Hematopoietic multipotent progenitor cell treated with erythropoietin and hydrocortisone succinate and interleukin-3 and kit ligand, for 8 days (in vitro differentiated cells): Measurements from ENCODE around the gene DPYD.

ENCODE experiments used
- DNase-seq: peaks from one replicate; pipeline ENCODE4 v3.0.0-alpha.2; 2015

Gene DPYD

DNA sequence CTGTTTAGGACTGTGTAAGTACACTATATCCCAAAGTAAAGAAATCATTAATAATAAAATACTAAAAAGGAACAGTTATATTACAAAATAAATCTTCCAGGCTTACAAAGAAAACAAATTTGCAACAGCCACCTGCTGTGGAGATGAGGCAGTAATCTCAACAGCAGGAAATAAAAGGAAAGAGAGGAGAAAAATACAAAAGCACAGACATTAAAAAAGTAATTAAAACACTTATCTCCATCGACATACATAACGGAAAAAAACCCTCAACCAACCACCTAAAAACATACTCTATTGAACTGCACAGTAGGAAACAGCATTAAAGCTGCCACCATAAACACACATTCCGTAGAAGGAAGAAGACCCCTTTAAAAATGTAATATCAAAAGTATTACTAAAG is 317.6 kb downstream of the DPYD start:
- DNase-seq, result no peak

DNA sequence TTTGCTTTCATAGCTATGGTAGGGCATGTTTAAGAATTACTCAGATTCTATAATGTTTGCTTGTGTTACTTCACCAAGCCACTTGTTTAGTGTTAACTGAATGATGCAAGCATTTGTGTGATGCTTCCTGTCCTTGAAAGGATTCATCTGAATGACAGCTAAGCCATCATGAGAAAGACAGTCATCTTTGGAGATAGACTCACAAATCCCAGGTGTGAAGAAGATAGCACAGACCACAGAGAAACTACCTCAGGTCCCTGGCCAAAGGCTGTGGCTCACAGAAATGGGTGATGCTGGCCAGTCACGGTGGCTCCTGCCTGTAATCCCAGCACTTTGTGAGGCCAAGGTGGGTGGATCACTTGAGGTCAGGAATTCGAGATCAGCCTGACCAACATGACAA is 321.4 kb downstream of the DPYD start:
- DNase-seq, result no peak

DNA sequence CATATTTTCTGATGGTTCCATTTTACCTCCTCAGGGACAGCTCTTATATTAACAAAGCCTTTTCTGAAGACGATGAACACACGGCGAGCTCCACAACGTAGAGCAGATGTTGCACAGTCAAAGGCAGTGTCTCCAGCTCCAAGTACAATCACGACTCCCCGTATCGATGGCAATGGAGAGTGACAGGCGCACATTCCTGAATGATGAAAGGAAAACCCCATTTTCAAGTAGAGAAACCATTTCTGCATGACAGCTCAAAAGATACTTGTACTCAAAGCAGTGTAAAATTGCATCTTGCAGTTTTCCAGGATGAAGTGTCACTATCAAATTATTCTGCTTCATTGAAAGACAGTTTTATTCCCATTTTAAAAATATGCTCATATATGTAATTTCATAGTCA is 327.6 kb downstream of the DPYD start:
- no peak for DNase-seq

DNA sequence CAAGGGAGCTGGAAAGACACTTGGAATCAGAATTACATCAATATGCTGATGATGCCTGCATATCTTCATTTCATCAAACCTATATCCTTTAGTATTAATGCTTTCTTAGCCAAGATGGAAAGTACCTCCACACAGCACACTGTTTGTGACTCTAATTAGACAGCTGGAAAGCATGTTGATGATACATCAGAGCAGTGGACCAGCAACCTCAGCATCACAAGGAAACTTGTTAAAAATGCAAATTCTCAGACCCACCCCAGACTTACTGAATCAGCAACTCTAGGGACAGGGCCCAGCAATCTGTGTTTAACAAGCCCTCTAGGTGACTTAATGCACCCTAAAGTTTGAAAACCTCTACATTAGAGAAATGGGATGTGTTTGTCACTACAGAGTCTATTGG is 332.1 kb downstream of the DPYD start:
- DNase-seq, result no peak

DNA sequence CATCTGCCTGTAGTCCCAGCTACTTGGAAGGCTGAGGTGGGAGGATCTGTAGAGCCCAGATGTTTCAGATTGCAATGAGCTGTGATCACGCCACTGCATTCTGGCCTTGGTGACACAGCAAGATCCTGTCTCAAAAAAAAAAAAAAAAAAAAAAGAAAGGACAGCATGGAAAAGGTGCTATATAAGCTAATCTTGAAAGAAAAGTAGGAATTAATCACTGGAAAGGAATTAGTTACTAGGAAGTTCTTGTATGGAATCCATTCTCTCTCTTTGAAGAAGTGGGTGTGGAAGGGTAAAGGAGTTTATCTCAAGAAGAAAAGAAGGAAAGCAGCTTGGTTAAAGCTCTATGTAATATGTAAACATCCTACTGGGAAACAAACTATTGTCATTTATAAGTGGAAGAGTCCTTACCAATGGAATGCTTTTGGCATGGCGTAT is 339.2 kb downstream of the DPYD start:
- DNase-seq, result no peak

DNA sequence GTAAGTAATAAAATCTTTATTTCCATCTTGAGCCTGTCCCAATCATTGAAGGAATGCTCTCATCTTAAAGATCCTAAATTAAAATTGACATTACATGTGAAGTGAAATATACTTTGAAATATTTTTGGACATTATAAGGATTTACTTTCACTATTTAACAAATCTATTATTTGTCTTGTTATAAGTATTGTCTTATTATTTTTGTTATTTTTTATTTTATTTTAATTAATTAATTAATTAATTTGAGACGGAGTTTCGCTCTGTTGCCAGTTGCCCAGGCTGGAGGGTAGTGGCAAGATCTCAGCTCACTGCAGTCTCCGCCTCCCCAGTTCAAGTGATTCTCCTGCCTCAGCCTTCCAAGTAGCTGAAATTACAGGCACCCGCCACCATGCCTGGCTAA is 343.2 kb downstream of the DPYD start:
- no peak for DNase-seq

DNA sequence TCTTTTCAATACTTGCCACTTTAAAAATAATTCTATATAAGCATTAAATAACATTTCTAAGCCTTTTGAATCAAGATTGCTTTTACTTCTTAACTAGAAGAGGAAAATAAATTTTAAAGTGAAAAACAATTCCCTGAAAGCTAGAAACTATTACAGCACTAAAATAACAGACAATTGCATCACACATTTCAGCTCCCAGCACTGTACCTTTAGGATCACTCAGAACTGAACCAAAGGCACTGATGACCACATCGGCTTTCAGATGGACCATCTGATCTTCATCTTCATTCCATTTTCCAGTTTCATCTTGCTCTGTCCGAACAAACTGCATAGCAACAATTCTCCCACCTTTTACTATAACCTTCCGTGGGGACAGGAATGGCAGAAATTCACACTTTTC is 347.3 kb downstream of the DPYD start:
- DNase-seq, result no peak

DNA sequence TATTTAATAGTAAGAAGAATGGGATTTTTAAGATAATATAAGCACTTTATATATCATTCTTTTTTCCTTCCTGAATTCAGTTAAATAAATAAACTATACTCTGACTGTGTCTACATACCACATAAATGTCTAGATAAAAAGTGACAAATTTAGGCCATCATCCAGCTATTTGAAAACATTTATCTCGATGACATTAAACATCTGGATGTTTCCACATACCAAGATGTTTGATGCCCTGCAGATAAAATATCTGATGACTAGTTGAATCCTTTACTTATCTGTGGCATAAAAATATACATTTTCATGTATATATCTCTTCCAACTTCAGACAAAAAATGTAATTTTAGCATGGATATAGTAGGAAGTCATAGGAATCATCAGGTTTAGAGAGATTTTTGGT is 348.3 kb downstream of the DPYD start:
- no peak for DNase-seq

DNA sequence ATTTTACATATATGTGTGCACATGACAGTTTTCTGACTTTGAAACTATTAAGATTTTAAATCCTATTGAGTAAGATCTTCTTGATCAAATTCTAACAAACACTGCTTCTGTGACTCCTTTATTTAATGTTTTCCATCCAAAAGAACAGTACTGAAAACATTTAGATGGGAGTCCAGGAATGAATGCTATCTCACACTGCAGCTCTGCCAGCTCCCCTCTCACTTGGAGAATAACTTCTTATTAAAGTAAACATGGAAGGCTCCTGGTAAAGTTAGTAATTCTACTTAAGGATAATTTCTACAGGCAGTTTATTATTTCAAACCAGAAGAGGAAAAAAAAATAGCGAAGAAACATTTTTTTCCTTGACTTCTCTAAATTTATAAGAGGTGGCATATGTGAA is 349.1 kb downstream of the DPYD start:
- no peak for DNase-seq

DNA sequence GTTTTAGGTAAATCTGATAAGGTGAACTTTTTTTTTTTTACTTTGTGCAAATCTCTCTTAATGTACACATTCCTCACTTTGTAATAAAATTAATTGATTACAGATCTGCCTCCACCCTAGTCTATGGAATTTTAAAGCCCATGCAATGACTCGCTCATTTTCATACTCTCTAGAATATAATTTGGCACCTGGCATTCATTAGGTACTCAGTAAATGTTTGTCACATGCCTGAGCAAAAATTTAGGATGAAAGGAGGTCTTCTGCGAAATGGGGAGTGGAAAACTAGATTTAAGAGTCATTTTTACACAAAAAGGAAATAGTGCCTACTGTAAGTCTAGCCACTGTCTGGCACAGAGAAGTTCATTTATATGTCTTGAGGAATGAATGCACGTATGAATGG is 350.1 kb downstream of the DPYD start:
- no peak for DNase-seq

DNA sequence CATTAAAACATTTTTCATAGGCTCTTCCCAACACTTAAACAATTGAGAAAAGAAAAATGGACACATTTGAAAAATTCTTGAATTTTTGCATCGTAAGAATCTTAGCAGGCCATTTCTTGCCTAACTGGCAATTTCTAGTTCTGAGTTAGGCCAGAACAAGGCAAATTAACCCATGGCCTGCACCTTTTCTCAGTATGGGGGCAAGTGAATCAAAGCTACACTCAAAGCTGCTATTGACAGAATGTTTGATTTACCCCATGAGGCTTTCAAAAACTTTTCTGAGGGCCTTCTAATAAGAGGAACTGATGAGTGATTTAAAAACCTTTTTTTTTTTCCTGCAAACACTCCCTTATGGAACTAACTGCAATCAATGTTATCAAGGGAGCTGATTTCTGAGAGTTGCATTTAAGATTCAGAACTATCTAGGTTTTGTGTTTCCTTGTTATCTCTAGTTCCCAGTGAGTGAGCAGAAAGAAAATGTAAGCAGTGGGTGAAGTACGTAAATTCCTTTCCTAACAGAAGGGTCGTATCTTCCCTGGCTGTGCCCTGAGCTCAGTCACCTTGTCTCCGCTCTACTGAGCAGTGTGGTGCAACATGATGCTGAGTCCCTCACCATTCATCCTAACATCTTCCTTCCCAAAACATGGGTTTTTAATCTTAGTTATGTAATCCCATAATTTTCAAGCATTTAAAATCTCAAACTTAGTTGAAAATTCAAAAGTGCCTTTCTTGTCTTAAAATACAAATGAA is 353.7 kb downstream of the DPYD start:
- no peak for DNase-seq

DNA sequence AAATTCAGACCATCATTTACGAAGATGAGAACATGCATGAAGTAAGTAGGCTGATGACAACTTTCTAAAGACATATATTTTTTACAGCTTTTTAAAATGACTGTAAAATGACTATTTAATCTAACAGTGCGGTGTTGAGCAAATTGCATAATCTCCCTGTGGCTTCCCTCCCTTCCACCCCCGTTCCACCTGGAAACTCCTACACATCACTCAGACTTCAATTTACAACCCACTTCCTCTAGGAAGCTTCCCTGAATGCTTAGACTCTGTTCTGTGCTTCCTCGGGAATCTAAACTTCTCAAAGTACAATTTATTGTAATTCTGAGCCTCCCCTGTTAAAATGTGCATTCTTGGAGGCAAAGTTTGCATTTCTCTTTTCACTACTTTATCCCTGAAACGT is 354.9 kb downstream of the DPYD start:
- no peak for DNase-seq

DNA sequence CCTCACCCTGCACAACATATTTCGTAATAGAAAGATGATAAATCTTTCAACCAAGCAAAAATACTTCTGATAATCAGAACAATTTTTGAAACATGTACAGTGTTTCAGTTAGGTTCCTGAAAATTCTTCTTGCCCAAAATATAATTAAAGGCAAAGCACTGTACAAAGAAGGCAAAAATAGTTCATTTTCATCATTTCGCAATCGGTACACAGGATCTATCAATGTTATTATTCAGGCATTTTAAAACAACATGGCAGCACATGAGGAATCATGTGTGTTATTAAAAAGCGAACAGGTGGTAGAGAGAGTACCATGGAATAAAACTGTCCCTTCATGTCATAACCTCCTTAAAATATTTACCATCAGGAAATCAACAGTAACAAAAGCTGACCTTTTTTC is 356.9 kb downstream of the DPYD start:
- no peak for DNase-seq

DNA sequence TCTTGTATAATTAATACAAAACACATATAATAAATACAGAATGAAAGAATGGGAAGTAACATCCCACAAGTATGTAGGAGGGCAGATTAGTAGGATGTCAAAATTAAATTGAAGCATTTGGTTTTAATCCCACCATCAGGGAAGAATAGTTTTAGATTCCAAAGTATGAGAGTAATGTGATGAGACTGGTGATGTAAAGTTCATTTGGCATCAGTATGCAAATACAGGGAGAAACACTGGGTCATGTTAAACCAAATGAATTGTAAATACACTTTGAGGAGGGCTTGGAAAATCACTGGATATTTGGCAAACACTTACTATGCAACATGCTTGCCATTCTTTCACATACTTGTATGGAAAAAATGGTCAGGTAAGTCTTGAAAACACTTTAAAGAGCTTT is 358.8 kb downstream of the DPYD start:
- DNase-seq, result no peak

DNA sequence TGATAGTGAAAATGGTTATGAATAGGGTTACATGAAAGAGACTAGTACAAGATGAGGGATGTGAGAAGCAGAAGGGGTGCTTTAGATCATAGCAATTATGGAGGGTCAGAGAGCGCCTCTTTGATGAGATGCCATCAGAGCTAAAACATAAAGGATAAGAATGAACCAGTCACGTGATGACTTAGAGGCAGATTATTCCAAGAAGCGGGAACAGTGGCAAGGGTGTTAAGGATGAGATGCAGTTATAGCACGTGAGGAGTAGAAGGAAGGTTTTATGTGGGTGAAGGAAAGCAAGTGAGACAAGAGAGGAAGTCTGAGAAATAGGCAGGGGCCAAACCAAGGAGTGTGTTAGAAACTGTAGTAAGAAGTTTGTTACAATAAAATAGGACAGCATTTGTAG is 360.1 kb downstream of the DPYD start:
- DNase-seq, result no peak

DNA sequence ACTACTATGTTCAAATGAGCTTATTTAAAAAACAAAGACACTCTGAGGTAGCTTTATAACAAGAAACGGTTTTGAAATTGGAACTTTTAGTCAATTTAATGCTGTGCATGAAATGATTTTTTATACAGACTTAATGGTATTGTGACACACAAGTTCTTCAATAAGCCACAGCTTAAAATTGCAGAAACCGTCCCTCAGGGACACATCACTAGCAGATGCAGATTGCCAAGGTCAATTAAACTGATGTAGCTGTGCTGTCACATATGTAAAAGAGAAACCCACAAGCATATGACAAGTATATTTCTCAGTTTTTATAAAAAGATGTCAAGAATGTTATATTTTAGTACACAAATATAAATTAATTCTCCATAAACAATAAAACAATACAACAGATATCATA is 366.9 kb downstream of the DPYD start:
- DNase-seq, result no peak

DNA sequence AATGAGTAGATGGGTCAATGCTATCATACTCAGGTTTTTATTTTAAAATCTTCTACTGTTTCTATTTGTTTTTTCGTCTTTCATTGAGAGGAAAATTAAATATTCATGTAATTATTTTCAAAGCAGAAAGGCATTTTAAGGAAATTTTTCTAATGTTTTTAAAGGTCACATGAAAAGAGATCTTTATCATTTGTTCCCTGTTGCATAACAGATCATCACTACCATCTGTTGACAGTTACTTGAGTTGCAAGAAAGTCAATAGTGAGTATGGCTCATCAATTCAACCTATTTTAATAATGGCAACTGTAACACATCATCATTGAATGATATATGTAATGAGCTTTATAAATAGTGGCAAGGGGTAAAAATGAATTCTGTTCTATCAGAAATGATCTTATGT is 369.7 kb downstream of the DPYD start:
- DNase-seq, result no peak

DNA sequence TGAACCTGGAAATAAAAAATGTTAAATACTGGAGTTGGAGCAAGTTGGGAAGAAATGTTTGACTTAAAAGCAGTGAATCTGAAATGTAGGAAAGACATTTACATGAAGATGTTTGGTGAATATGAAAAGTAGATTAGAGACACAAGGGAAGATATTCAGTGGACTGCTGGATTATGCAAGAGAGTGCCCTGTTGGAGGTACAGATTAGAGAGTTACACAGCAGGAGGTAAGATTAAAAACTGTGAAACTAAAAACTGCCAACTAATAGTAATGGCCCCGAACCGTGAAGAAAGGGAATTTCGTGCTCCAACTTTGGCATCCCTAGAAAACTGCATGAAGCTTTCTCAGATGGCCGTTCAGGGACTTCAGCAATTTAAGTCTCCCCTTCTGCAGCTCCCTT is 375.4 kb downstream of the DPYD start:
- DNase-seq, result no peak

DNA sequence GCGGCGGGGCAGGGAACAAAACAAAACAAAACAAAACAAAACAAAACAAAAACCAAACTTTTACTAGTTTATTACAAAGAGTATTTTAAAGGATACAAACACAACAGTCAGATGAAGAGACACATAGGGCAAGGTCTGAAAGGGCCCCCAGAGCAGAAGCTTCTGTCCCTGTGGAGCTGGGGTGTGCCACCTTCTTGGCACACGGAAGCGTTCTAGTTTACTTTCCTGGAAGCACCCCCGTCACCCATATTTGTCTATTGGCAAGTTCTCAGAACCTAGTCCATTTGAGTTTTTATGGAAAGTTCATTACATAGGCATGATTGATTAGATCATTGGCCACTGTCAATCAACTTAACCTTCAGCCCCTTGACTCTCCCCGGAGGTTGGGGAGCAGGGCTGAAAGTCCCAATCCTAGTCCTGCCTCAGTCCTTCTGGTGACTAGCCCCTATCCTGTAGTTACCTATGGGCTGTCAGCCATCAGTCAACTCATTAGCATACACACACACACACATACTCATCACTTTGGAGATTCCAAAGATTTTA is 380.4 kb downstream of the DPYD start:
- DNase-seq, result no peak

DNA sequence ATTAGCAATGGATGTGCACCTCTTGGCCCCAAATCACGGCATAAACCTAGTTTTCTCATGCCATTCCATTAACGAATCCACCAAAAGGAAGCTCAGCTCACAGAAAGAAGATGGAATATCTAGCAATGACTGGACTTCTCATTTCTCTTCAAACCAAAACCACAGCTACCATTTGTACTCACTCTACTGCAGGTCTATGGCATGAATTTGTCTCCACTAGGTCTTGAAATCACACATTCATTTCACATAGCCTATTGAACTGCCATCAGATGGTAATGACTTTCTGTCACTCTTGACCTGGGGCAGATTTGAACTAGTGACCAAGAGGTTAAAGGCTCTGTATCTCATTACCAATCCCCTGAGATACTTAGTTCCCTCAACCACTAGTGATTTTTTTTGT is 382.7 kb downstream of the DPYD start:
- DNase-seq, result no peak

DNA sequence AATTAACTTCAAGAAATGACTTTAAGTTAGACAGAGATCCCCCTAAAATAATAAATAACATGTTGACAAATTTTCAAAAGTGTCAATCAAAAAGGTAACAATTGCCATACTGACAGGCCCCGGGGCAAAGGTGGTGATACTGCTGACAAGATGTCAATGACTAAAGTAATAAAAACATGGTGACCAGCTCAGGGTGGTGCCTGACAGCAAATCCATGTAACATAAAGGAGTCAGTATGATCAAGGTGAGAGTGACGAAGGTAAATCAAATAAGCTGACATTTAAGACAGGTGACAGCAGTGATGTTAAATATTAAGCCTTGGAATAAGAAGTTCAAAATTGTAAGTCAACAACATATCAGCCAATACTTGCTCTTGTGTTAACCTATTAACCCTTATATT is 387.5 kb downstream of the DPYD start:
- DNase-seq, result no peak

DNA sequence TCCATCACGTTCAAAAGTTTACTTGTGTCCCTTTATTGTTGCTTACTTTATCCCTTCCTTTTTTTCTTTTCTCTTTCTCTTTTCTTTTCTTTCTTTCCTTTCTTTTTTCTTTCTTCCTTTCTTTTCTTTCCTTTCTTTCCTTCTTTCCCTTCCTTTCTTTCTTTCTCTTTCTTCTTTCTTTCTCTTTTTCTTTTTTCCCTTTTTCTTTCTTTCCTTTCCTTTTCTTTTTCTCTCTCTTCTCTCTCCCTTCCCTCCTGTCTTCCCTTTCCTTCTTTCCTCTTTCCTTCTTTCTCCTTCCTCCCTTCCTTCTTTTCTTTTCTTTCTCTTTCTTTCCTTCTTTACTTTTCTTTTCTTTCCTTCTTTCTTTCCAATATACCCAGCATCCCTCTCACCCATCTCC is 391.2 kb downstream of the DPYD start:
- no peak for DNase-seq

DNA sequence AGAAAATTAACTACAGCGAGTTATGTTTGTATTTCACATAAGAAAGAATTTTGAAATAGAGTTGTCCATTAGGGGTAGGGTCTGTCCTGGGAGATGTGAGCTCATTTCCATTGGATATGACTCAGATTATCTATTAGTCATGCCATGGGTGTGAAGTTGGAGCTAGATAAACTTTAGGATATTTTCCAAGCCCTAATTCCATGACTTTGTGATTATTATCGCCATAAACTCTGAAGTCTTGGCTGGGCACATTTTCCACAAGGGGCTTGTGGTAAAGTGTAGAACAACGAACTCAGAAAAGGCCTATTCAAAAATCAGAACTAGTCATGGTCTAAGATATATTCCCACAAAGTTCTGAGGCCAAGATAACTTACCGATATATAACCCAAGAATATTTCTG is 396.6 kb downstream of the DPYD start:
- no peak for DNase-seq

DNA sequence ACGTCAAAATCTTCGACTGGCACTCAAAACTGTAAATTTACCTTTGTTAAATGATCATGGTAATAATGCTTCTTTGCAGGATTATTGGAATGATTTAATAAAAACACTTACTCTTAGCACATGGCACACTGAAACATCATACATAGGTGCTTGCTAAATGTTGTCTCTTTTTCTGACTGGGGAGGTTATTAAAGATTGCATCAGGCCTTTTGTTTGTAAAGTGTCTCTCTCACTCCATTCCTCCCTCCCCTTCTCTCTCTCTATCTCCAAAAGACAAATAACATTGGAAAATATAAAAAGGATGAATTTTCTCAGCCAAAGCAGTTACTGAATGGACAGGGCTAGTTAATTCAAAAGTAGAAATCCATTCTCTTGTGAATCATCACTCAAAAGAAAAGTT is 404.2 kb downstream of the DPYD start:
- no peak for DNase-seq

DNA sequence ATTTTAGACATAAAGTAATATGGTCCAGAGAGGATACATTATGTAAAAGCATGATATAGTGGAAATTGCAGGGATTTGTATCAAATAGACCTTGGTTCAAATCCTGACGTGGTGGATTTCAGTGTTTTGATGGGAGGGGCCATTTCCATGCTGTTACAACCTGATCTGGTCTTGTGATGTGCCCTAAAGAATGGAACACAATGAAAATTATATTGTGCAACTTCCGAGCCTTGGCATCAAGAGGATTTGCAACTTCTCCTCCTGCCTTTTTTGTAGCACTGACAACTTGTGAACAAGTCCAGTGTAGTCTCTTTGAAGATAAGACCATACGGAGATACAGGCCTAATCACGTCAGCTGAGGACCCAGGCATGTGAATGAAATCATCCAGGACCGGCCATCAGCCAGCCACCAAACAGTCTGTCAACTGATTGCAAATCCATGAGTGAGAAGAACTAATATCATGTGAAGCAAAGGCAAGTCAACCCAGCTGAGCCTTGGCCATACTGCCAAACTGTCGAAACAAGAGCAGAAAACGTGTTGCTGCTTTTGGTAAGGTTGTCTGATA is 412.1 kb downstream of the DPYD start:
- DNase-seq, result no peak
